ENCODE results near the gene PCSK6.

GRCh38 chr15:101255615-101256241 is 233.8 kb downstream of the PCSK6 start:
- TF ChIP-seq GABPA (IDR thresholded peaks at IDR 0.05; ENCODE audit: low read depth) (no peak), CTCF (IDR thresholded peaks at IDR 0.05; ENCODE audit: insufficient read depth, low read length) (no peak), REST (IDR thresholded peaks at IDR 0.05; ENCODE audit: insufficient replicate concordance, low read depth) (no peak), POLR2AphosphoS5 (IDR thresholded peaks at IDR 0.05; ENCODE audit: low read depth) (no peak)

Measured in HL-60 (cell line).